Uterus (tissue), 2 donors: ENCODE results near the gene DDX46.
"Not testable (repeated sequence)": the region's sequence is repeated elsewhere in the genome, so short reads cannot be mapped to it uniquely, and the experiment has no call there.

Experiments
- POLR2A ChIP-seq, 2 donors: fragments of 450-650 bp; IDR thresholded peaks; one replicate each; pipeline ENCODE4 v1.6.1; 2016; ENCODE audit warnings: antibody characterized with exemption in 2 of 2, mild to moderate bottlenecking in 1 of 2, moderate library complexity in 1 of 2
- TF ChIP-seq, protein P1 (sequence below), 4 experiments: fragments of 200-600 bp in 2 of 4; fragments of 450-650 bp in 2 of 4; sonication (generic) in 2 of 4; IDR thresholded peaks; one replicate each; pipeline ENCODE4 v1.5.1; 2016 to 2019; ENCODE audit warnings: antibody characterized with exemption in 4 of 4, mild to moderate bottlenecking in 2 of 4, moderate library complexity in 1 of 4

GRCh38 chr5:134856465-134856864, 97.9 kb downstream of the DDX46 start:
- TF ChIP-seq, protein P1, sequence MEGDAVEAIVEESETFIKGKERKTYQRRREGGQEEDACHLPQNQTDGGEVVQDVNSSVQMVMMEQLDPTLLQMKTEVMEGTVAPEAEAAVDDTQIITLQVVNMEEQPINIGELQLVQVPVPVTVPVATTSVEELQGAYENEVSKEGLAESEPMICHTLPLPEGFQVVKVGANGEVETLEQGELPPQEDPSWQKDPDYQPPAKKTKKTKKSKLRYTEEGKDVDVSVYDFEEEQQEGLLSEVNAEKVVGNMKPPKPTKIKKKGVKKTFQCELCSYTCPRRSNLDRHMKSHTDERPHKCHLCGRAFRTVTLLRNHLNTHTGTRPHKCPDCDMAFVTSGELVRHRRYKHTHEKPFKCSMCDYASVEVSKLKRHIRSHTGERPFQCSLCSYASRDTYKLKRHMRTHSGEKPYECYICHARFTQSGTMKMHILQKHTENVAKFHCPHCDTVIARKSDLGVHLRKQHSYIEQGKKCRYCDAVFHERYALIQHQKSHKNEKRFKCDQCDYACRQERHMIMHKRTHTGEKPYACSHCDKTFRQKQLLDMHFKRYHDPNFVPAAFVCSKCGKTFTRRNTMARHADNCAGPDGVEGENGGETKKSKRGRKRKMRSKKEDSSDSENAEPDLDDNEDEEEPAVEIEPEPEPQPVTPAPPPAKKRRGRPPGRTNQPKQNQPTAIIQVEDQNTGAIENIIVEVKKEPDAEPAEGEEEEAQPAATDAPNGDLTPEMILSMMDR (IDR thresholded peaks at IDR 0.05): not testable (repeated sequence)
- TF ChIP-seq POLR2A (IDR thresholded peaks at IDR 0.05): not testable (repeated sequence)
